H9 (cell line): ENCODE data around the gene VSTM2L. TPM values are rescaled to one million over a fixed set of nuclear protein-coding genes. Genes with fewer than 3 reads are reported as not detected.

Experiments used
- DNase-seq: peaks from one replicate; pipeline ENCODE4 v3.0.0-alpha.2; 2017
- H2AFZ ChIP-seq: one replicate; pipeline ENCODE4 v1.6.1; 2013; ENCODE audit warnings: mild to moderate bottlenecking, low read length, control low read depth, moderate library complexity
- H2AK5ac ChIP-seq: 2 replicates; pipeline ENCODE4 v1.6.1; 2013; ENCODE audit warnings: low read length, control low read depth, mixed read lengths; ENCODE audit not compliant: insufficient read length
- H2BK120ac ChIP-seq: one replicate; pipeline ENCODE4 v1.6.1; 2013; ENCODE audit warnings: low read depth, mild to moderate bottlenecking, low read length, control low read depth, inconsistent platforms; ENCODE audit not compliant: poor library complexity, severe bottlenecking
- H2BK12ac ChIP-seq: 2 replicates; pipeline ENCODE4 v1.6.1; 2013; ENCODE audit warnings: low read length, control low read depth, mixed read lengths, low read depth; ENCODE audit not compliant: insufficient read length
- H2BK15ac ChIP-seq: 2 replicates; pipeline ENCODE4 v1.6.1; 2013; ENCODE audit warnings: low read depth, low read length, control low read depth
- H2BK20ac ChIP-seq: one replicate; pipeline ENCODE4 v1.6.1; 2013; ENCODE audit warnings: low read depth, mild to moderate bottlenecking, low read length, control low read depth, inconsistent platforms; ENCODE audit not compliant: poor library complexity, severe bottlenecking
- H2BK5ac ChIP-seq: 2 replicates; pipeline ENCODE4 v1.6.1; 2013; ENCODE audit warnings: low read length, control low read depth, mixed read lengths; ENCODE audit not compliant: insufficient read length
- H3K14ac ChIP-seq: 2 replicates; pipeline ENCODE4 v1.6.1; 2013; ENCODE audit warnings: low read length, control low read depth; ENCODE audit not compliant: insufficient read depth
- H3K18ac ChIP-seq: 2 replicates; pipeline ENCODE4 v1.6.1; 2013; ENCODE audit warnings: low read depth, mild to moderate bottlenecking, mixed read lengths, low read length, control low read depth; ENCODE audit not compliant: insufficient read length
- H3K23ac ChIP-seq: 2 replicates; pipeline ENCODE4 v1.6.1; 2013; ENCODE audit warnings: low read length, control low read depth, mixed read lengths, low read depth; ENCODE audit not compliant: insufficient read length
- H3K23me2 ChIP-seq: 2 replicates; pipeline ENCODE4 v1.6.1; 2013; ENCODE audit warnings: low read depth, mild to moderate bottlenecking, mixed read lengths, low read length, control low read depth; ENCODE audit not compliant: insufficient read length, poor library complexity, severe bottlenecking
- H3K27ac ChIP-seq: 2 replicates; pipeline ENCODE4 v1.5.1; 2013; ENCODE audit warnings: low read length, control low read depth, mixed read lengths, low read depth; ENCODE audit not compliant: insufficient read length
- H3K27me3 ChIP-seq: 2 replicates; pipeline ENCODE4 v1.6.1; 2013; ENCODE audit warnings: low read length, control low read depth, inconsistent platforms; ENCODE audit not compliant: insufficient read depth
- H3K4ac ChIP-seq: 2 replicates; pipeline ENCODE4 v1.6.1; 2013; ENCODE audit warnings: low read depth, mild to moderate bottlenecking, control low read depth, inconsistent platforms, low read length, moderate library complexity
- H3K4me1 ChIP-seq: 2 replicates; pipeline ENCODE4 v1.6.1; 2013; ENCODE audit warnings: low read length, control low read depth, inconsistent platforms; ENCODE audit not compliant: insufficient read depth
- H3K4me2 ChIP-seq: 2 replicates; pipeline ENCODE4 v1.6.1; 2013; ENCODE audit warnings: low read length, control low read depth, mixed read lengths; ENCODE audit not compliant: insufficient read length, insufficient read depth
- H3K56ac ChIP-seq: 2 replicates; pipeline ENCODE4 v1.6.1; 2013; ENCODE audit warnings: low read depth, mild to moderate bottlenecking, mixed read lengths, low read length, control low read depth; ENCODE audit not compliant: insufficient read length
- H3K79me1 ChIP-seq: 2 replicates; pipeline ENCODE4 v1.6.1; 2013; ENCODE audit warnings: low read depth, mild to moderate bottlenecking, moderate library complexity, low read length, control low read depth, inconsistent platforms; ENCODE audit not compliant: insufficient read depth, poor library complexity, severe bottlenecking
- H3K79me2 ChIP-seq: 2 replicates; pipeline ENCODE4 v1.6.1; 2013; ENCODE audit warnings: low read length, control low read depth, inconsistent platforms; ENCODE audit not compliant: insufficient read depth
- H3K9ac ChIP-seq: 2 replicates; pipeline ENCODE4 v1.6.1; 2013; ENCODE audit warnings: low read length, control low read depth, mixed read lengths; ENCODE audit not compliant: insufficient read length; ENCODE audit errors: extremely low read depth
- H3K9me3 ChIP-seq: one replicate; pipeline ENCODE4 v1.6.1; 2013; ENCODE audit warnings: low read depth, low read length, inconsistent platforms; ENCODE audit not compliant: control insufficient read depth
- H3T11ph ChIP-seq: one replicate; pipeline ENCODE4 v1.6.1; 2013; ENCODE audit warnings: mild to moderate bottlenecking, low read length, control low read depth, inconsistent platforms
- H4K20me1 ChIP-seq: one replicate; pipeline ENCODE4 v1.6.1; 2013; ENCODE audit not compliant: control insufficient read depth, insufficient read length, insufficient read depth
- H4K5ac ChIP-seq: 2 replicates; pipeline ENCODE4 v1.6.1; 2013; ENCODE audit warnings: low read depth, mild to moderate bottlenecking, mixed read lengths, low read length, control low read depth; ENCODE audit not compliant: insufficient read length
- H4K8ac ChIP-seq: replicated peaks from 2 replicates; pipeline ENCODE4 v1.6.1; 2013; ENCODE audit warnings: low read length, control low read depth, mixed read lengths, low read depth; ENCODE audit not compliant: insufficient read length
- H4K91ac ChIP-seq: 2 replicates; pipeline ENCODE4 v1.6.1; 2013; ENCODE audit warnings: low read depth, mild to moderate bottlenecking, moderate library complexity, mixed read lengths, low read length, control low read depth; ENCODE audit not compliant: insufficient read length
- H3K27ac Mint-ChIP-seq, 3 experiments: 2 replicates in 2 of 3; 3 replicates in 1 of 3; pipeline ENCODE4 v1.8.0; 2020 to 2021; ENCODE audit warnings: mixed read lengths in 3 of 3, mild to moderate bottlenecking in 1 of 3, moderate library complexity in 1 of 3
- H3K27me3 Mint-ChIP-seq: 2 replicates; pipeline ENCODE4 v1.8.0; 2021; ENCODE audit warnings: low read depth, mild to moderate bottlenecking, moderate library complexity, mixed read lengths
- H3K36me3 Mint-ChIP-seq, 3 experiments: 2 replicates in 2 of 3; 3 replicates in 1 of 3; pipeline ENCODE4 v1.8.0; 2020 to 2021; ENCODE audit warnings: low read depth in 3 of 3, mixed read lengths in 3 of 3; ENCODE audit not compliant: insufficient read depth in 1 of 3
- H3K4me1 Mint-ChIP-seq, 2 experiments: 2 replicates each; pipeline ENCODE4 v1.8.0; 2020; ENCODE audit warnings: mixed read lengths in 2 of 2
- H3K4me3 Mint-ChIP-seq, 2 experiments: 2 replicates in 1 of 2; 3 replicates in 1 of 2; pipeline ENCODE4 v1.8.0; 2020 to 2021; ENCODE audit warnings: mild to moderate bottlenecking in 2 of 2, mixed read lengths in 2 of 2, moderate library complexity in 1 of 2
- H3K9me3 Mint-ChIP-seq, 2 experiments: 2 replicates in 1 of 2; 3 replicates in 1 of 2; pipeline ENCODE4 v1.8.0; 2020; ENCODE audit warnings: mild to moderate bottlenecking in 2 of 2, mixed read lengths in 2 of 2, moderate library complexity in 1 of 2
- CTCF ChIP-seq: fragments of 200-600 bp; sonication (generic); conservative IDR thresholded peaks from 3 replicates; pipeline ENCODE4 v1.8.0; 2021; ENCODE audit warnings: antibody characterized with exemption, mild to moderate bottlenecking
- WGBS: extraction: QIAGEN DNeasy Blood & Tissue Kit; methylation state at CpG from one replicate; pipeline ENCODE4 v1.1.7; 2013; ENCODE audit warnings: missing lambda C conversion rate, low lambda C conversion rate, mixed read lengths; ENCODE audit not compliant: insufficient read length; ENCODE audit errors: extremely low coverage; 5-methylcytosine and 5-hydroxymethylcytosine counted together
- total RNA-seq: library from RNA; stranded (reverse); gene quantifications from 2 replicates; pipeline ENCODE4 v1.2.1, GENCODE V29; 2021

Gene VSTM2L
- total RNA-seq, 1 experiment from 2014 or later = 2.1 TPM

- no peaks in the 10 kb centered on the region for H4K20me1 ChIP-seq
- peak overlapping the region; percentile 84 for H3K4me2 ChIP-seq
- no peak overlapping the region for H3K14ac ChIP-seq
- no peak for TF ChIP-seq CTCF
- no peak overlapping the region for H2BK12ac ChIP-seq
- no peak overlapping the region for H4K8ac ChIP-seq
- peak overlapping the region; percentile 65 to 79 for H3K4me3 Mint-ChIP-seq
- no peak overlapping the region for H4K91ac ChIP-seq
- no peaks in the 10 kb centered on the region for H3K79me2 ChIP-seq
- H3K27ac Mint-ChIP-seq = peak overlapping the region in 2 of 3 experiments; percentile 85 to 93; a peak in 5 of 7 replicates
- no peak overlapping the region for H2BK20ac ChIP-seq
- no peaks in the 10 kb centered on the region for H3K36me3 Mint-ChIP-seq
- H2BK120ac ChIP-seq = no peak overlapping the region
- no peak overlapping the region for H2BK15ac ChIP-seq
- no peak overlapping the region for H3K27ac ChIP-seq
- H3T11ph ChIP-seq = no peak overlapping the region
- WGBS = no CpG with 5 or more reads among the region's 34 CpGs
- no peak overlapping the region for H3K23ac ChIP-seq
- peaks cover 11% of the 10 kb centered on the region for H3K23me2 ChIP-seq
- peaks cover 55 to 72% of the 10 kb centered on the region in 2 experiments for H3K4me1 Mint-ChIP-seq
- DNase-seq = peak; percentile 81
- no peaks in the 10 kb centered on the region; the same call in 1 of the 2 replicates for H3K27me3 ChIP-seq
- H3K9me3 ChIP-seq = no peaks in the 10 kb centered on the region
- H4K5ac ChIP-seq = no peak overlapping the region
- H3K9ac ChIP-seq = no peak overlapping the region
- H2BK5ac ChIP-seq = no peak overlapping the region
- no peak overlapping the region for H2AFZ ChIP-seq
- H3K4ac ChIP-seq = no peak overlapping the region
- no peaks in the 10 kb centered on the region for H3K9me3 Mint-ChIP-seq
- no peak overlapping the region for H3K18ac ChIP-seq
- no peak overlapping the region for H3K56ac ChIP-seq
- H3K4me1 ChIP-seq = peaks cover 4% of the 10 kb centered on the region; the same call in 1 of the 2 replicates
- no peak overlapping the region for H2AK5ac ChIP-seq
- H3K79me1 ChIP-seq = no peaks in the 10 kb centered on the region
- peaks cover 55% of the 10 kb centered on the region for H3K27me3 Mint-ChIP-seq
These were observed 11.9 kb downstream of the VSTM2L start for GRCh38 chr20:37914672-37915433.
